GM10266 (cell line): Measurements from ENCODE around the gene ALDOA.

Source experiments
- DNase-seq: peaks from one replicate; pipeline ENCODE4 v3.0.0; 2012; ENCODE audit errors: extremely low spot score
- TF ChIP-seq, protein P1 (sequence below): IDR thresholded peaks from 2 replicates; pipeline ENCODE4 v1.5.1; 2012; ENCODE audit warnings: mild to moderate bottlenecking, low read depth; ENCODE audit not compliant: control insufficient read depth, insufficient read depth; ENCODE audit errors: missing control alignments

The ALDOA gene

DNA sequence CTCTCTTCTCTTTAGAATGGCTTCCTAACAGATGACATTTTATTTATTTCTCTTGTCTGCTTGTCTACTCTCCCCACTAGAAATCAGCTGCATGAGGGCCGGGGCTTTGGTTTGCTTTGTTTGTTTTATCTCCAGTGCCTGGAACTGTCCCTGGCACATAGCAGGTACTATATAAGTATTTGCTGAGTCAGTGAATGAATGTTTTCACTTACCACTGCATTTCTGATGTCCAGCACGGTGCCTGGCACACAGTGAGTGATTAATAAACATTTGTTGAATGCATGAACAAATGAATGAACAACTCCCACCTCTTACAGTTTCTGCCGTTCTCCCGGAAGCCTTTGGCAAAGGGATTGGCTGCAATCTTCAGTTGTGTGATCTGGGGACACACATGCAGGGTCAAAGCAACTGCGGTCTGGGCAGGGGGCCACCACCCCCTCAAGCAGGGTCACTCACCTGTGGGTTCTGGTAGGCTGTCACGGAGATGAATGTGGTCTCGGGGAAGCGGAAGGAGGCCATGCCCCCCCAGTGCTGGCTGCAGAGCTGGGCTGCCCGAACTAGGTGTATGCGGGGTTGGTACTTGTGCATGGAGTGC lies 22.8 kb downstream of the ALDOA start:
- TF ChIP-seq, protein P1, sequence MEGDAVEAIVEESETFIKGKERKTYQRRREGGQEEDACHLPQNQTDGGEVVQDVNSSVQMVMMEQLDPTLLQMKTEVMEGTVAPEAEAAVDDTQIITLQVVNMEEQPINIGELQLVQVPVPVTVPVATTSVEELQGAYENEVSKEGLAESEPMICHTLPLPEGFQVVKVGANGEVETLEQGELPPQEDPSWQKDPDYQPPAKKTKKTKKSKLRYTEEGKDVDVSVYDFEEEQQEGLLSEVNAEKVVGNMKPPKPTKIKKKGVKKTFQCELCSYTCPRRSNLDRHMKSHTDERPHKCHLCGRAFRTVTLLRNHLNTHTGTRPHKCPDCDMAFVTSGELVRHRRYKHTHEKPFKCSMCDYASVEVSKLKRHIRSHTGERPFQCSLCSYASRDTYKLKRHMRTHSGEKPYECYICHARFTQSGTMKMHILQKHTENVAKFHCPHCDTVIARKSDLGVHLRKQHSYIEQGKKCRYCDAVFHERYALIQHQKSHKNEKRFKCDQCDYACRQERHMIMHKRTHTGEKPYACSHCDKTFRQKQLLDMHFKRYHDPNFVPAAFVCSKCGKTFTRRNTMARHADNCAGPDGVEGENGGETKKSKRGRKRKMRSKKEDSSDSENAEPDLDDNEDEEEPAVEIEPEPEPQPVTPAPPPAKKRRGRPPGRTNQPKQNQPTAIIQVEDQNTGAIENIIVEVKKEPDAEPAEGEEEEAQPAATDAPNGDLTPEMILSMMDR, result no peak
- DNase-seq, result no peak

DNA sequence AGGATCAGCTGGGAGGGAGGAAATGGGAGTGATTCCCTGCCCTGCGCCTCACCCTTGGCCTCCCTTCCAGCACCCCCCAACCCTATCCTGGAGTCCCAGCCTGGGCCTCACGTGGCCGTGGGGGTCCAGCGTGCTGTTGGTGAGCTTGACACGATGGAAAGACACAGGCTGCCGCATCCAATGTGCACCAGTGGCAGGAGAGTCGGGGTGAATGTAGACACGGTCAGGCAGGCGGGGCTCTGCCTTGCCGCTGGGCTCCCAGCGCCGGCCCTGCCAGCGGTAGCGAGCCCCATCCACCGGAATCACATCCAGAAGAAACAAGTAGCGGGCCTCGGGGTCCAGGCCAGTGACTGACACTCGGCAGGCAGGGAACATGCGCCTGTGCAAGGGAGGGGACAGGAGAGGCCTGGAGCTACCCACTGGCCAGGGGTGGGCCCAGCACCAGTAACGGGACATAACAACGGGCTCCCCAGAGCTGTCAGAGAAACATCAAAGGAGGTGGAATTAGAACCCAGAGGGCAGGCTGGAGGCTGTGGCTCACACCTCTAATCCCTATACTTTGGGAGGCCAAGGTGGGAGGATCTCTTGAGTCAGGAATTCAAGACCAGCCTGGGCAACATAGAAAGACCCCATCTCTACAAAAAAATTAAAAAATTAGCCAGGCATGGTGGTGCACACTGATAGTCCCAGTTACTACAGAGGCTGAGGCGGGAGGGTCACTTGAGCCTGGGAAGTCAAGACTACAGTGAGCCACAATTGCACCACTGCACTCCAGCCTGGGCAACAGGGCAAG lies 23.5 kb downstream of the ALDOA start:
- no peak for DNase-seq
- TF ChIP-seq, protein P1, result no peak

DNA sequence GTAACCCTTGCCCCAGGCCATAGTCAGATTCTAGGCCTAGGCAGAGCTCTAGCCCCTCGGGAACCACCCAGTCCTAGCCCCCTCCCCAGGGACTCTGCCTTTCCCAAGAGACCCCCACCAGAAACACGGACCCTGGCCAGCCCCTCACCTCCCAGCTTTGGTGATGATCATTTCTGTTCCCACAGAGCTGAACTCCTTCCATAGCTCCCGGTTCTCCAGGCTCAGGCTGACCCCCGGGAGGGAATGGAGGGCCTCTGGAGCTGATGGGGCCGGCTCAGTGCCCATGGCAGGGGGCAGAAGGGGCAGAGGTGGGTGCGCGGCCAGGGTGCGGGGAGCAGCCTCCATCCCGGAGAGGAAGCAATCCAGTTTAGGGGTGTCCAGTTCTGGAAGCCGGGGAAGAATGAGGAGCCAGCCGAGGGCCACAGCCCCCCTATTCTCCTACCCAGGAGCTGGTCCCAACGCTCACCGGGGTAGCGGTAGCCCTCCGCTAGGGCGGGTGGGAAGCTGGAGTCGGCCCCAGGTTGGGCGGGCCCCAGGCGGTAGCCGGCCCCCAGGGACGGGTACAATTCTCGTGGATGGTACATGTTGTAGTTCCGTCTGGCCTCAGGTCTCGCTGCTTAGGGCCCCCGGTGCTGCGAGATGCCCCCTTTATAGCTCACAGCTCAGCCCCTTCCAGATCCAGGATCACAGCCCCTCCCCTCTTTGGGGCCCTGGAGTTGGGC lies 25.2 kb downstream of the ALDOA start:
- DNase-seq, result no peak
- TF ChIP-seq, protein P1, result no peak

DNA sequence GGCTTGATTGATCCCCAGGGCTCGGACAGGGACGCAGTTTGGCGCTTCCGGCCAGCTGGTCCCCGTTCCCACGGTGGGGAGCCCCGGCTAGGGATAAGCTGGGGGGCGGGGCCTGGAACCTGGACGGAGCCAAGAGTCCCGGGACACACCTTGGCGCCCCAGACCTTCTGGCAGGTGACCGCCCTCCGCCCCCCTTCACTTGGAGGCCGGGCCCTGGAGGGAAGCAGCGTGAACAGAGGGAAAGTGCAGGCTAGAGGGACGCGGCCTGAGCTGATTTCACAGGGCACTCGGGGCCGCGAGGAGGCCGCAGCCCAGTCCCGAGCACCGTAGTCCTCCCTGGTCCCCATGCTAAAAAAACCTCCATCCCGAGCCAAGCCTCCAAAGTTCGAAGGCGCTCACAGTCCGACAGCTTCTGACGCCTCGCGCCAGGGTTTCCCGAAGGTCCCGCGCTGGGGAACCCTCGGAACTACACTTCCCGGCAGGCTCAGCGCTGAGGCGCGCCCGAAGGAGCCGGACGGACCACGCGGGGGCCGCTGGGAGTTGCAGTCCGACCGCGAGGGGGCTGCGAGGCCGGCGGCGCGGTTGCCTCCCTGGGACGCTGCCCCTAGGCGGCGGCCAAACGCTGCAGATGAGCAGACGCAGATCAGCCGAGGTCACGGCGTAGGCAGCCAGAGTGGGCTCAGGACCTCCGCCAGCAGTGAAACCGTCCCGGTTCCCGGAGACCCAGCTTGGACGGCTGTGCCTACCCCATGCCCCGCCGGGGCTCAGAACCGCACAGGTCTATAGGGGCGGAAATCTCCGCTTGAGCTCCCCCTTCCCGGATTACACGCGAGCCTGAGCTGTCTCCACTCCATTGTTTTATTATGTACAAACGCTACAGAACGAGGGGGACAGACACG lies 26.2 kb downstream of the ALDOA start, which contains the start of gene TBX6:
TBX6 (minus strand) TSS at position 451 of the 899 bp plus-strand sequence. CDS start 731 bp downstream, outside the sequence.
- TF ChIP-seq, protein P1, result peak; percentile 95
- peak; percentile 95 for DNase-seq

DNA sequence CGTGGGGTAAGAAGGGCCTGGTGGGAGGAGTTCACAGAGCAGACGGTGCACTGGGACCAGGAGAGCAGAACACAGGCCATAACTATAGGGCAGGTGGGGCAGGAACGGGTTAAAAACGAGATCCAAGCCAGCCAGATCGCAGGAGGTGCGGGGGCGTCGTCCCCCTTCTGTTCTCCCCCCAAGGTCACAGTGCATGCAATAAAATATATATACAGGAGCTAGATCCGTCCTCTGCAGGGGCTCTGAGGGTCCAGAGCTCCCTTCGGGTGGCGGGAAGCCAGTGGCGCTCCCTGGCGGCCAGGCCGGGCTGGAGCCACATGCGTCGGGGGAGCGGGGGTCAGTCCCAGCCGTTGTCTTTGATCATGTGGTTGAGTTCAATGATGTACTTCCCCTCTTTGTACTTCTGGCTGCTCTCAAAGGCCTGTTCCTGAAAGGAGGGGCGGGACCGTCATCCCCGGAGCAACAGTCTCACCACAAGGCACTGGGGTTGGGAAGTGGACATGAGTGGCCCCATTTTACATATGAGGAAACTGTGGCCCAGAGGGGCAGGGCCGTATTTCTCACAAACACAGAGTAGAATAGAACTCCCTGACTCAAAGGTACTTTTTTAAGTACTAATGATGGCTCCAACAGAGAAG lies 26.9 kb downstream of the ALDOA start:
- peak; percentile 97 for DNase-seq
- TF ChIP-seq, protein P1, result peak; percentile 89

DNA sequence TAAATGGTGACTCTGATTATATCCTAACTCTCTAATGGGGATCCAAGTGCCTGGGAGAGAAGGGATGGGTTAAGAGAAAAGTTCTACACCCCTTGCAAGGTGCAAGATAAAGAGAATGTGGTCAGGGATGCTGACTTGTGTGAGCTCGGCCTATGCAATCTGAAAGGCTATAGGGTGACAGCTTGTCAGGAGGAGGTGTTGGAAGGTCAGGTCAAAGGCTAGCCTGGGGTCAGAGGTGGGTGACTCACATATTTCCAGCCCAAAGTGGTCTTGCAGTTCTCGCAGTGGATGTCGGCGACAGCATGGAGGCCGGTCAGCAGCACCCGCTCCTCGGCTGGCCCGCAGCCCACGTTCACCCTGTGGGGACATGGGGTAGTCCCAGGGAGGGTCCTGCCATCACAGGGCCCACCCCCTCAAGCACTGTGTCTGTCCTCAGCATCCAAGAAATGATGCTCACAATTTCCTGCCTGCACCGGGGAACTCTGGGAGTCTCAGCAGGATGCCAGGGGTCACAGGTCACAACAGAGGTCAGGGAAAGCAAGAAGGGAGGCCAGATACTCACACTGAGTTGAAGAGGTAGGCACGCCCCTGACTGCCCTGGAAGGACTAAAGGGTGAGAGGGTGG lies 29.1 kb downstream of the ALDOA start:
- TF ChIP-seq, protein P1, result no peak
- DNase-seq, result no peak
